IPS-20b (cell line): Measurements from ENCODE around the gene DPYSL5.

Source experiments
- H3K27ac ChIP-seq: one replicate; pipeline ENCODE4 v1.5.1; 2013; ENCODE audit warnings: low read length
- H3K27me3 ChIP-seq: 2 replicates; pipeline ENCODE4 v1.6.1; 2013; ENCODE audit warnings: mild to moderate bottlenecking, low read length, inconsistent platforms; ENCODE audit not compliant: insufficient read depth
- H3K36me3 ChIP-seq: 2 replicates; pipeline ENCODE4 v1.6.1; 2013; ENCODE audit warnings: low read depth, mild to moderate bottlenecking, inconsistent platforms, low read length, moderate library complexity; ENCODE audit not compliant: insufficient read depth
- H3K4me1 ChIP-seq: 2 replicates; pipeline ENCODE4 v1.6.1; 2013; ENCODE audit warnings: mild to moderate bottlenecking, control low read depth, inconsistent platforms, low read length, moderate library complexity; ENCODE audit not compliant: insufficient read depth
- H3K4me3 ChIP-seq: 2 replicates; pipeline ENCODE4 v1.5.1; 2013; ENCODE audit warnings: mild to moderate bottlenecking, low read length, inconsistent platforms
- H3K9ac ChIP-seq: 2 replicates; pipeline ENCODE4 v1.6.1; 2013; ENCODE audit warnings: low read depth, mild to moderate bottlenecking, inconsistent platforms, low read length, moderate library complexity
- H3K9me3 ChIP-seq: 2 replicates; pipeline ENCODE4 v1.6.1; 2013; ENCODE audit warnings: mild to moderate bottlenecking, low read depth, low read length, inconsistent platforms; ENCODE audit not compliant: insufficient read depth

DPYSL5 gene

GRCh38 chr2:26861610-26862224, 13.8 kb downstream of the DPYSL5 start:
- Histone ChIP-seq H3K4me3 (no peak overlapping the region), H3K27me3 (peaks cover 12% of the 10 kb centered on the region; the same call in 1 of the 2 replicates), H3K9me3 (no peaks in the 10 kb centered on the region), H3K4me1 (no peaks in the 10 kb centered on the region), H3K36me3 (no peaks in the 10 kb centered on the region), H3K9ac (no peak overlapping the region), H3K27ac (no peak overlapping the region)

- Histone ChIP-seq H3K36me3 (no peaks in the 10 kb centered on the region), H3K27me3 (peaks cover 12% of the 10 kb centered on the region; the same call in 1 of the 2 replicates), H3K4me1 (no peaks in the 10 kb centered on the region), H3K9ac (no peak overlapping the region), H3K9me3 (no peaks in the 10 kb centered on the region), H3K27ac (no peak overlapping the region), H3K4me3 (no peak overlapping the region)
Measured at GRCh38 chr2:26864226-26864625, 16.3 kb downstream of the DPYSL5 start.

GRCh38 chr2:26864646-26865045, 16.7 kb downstream of the DPYSL5 start:
- Histone ChIP-seq H3K4me3 (no peak overlapping the region), H3K27ac (no peak overlapping the region), H3K36me3 (no peaks in the 10 kb centered on the region), H3K27me3 (peaks cover 8% of the 10 kb centered on the region; the same call in 1 of the 2 replicates), H3K9ac (no peak overlapping the region), H3K4me1 (no peaks in the 10 kb centered on the region), H3K9me3 (no peaks in the 10 kb centered on the region)

GRCh38 chr2:26870585-26871095, 22.7 kb downstream of the DPYSL5 start:
- Histone ChIP-seq H3K27ac (no peak overlapping the region), H3K4me3 (no peak overlapping the region), H3K9me3 (no peaks in the 10 kb centered on the region), H3K9ac (no peak overlapping the region), H3K4me1 (no peaks in the 10 kb centered on the region), H3K36me3 (no peaks in the 10 kb centered on the region), H3K27me3 (peaks cover 31% of the 10 kb centered on the region)

- Histone ChIP-seq H3K9me3 (no peaks in the 10 kb centered on the region), H3K4me1 (no peaks in the 10 kb centered on the region), H3K27ac (no peak overlapping the region), H3K9ac (no peak overlapping the region), H3K27me3 (peaks cover 25% of the 10 kb centered on the region), H3K36me3 (no peaks in the 10 kb centered on the region), H3K4me3 (no peak overlapping the region)
Measured at GRCh38 chr2:26873286-26873983, 25.5 kb downstream of the DPYSL5 start.

GRCh38 chr2:26874514-26874913, 26.6 kb downstream of the DPYSL5 start:
- Histone ChIP-seq H3K4me3 (no peak overlapping the region), H3K27ac (no peak overlapping the region), H3K9ac (no peak overlapping the region), H3K27me3 (peaks cover 25% of the 10 kb centered on the region), H3K9me3 (no peaks in the 10 kb centered on the region), H3K36me3 (no peaks in the 10 kb centered on the region), H3K4me1 (no peaks in the 10 kb centered on the region)

GRCh38 chr2:26875065-26875634, 27.2 kb downstream of the DPYSL5 start:
- Histone ChIP-seq H3K36me3 (no peaks in the 10 kb centered on the region), H3K9me3 (no peaks in the 10 kb centered on the region), H3K4me3 (no peak overlapping the region), H3K27ac (no peak overlapping the region), H3K9ac (no peak overlapping the region), H3K27me3 (peaks cover 22% of the 10 kb centered on the region), H3K4me1 (no peaks in the 10 kb centered on the region)

- Histone ChIP-seq H3K4me1 (no peaks in the 10 kb centered on the region), H3K27me3 (peaks cover 20% of the 10 kb centered on the region), H3K4me3 (no peak overlapping the region), H3K27ac (no peak overlapping the region), H3K9ac (no peak overlapping the region), H3K9me3 (no peaks in the 10 kb centered on the region), H3K36me3 (no peaks in the 10 kb centered on the region)
Measured at GRCh38 chr2:26875808-26876207, 27.9 kb downstream of the DPYSL5 start.

GRCh38 chr2:26876260-26876659, 28.3 kb downstream of the DPYSL5 start:
- H3K9me3 ChIP-seq = no peaks in the 10 kb centered on the region
- H3K27ac ChIP-seq = no peak overlapping the region
- no peak overlapping the region for H3K9ac ChIP-seq
- no peak overlapping the region for H3K4me3 ChIP-seq
- no peaks in the 10 kb centered on the region for H3K36me3 ChIP-seq
- H3K4me1 ChIP-seq = no peaks in the 10 kb centered on the region
- H3K27me3 ChIP-seq = peaks cover 17% of the 10 kb centered on the region

- no peaks in the 10 kb centered on the region for H3K36me3 ChIP-seq
- no peak overlapping the region for H3K9ac ChIP-seq
- no peaks in the 10 kb centered on the region for H3K4me1 ChIP-seq
- no peak overlapping the region for H3K27ac ChIP-seq
- H3K4me3 ChIP-seq = no peak overlapping the region
- H3K27me3 ChIP-seq = peaks cover 12% of the 10 kb centered on the region; the same call in 1 of the 2 replicates
- H3K9me3 ChIP-seq = no peaks in the 10 kb centered on the region
Measured at GRCh38 chr2:26877276-26877675, 29.3 kb downstream of the DPYSL5 start.

GRCh38 chr2:26880161-26880560, 32.2 kb downstream of the DPYSL5 start:
- no peak overlapping the region for H3K4me3 ChIP-seq
- no peaks in the 10 kb centered on the region for H3K9me3 ChIP-seq
- H3K27ac ChIP-seq = no peak overlapping the region
- no peaks in the 10 kb centered on the region for H3K27me3 ChIP-seq
- H3K36me3 ChIP-seq = no peaks in the 10 kb centered on the region
- H3K9ac ChIP-seq = no peak overlapping the region
- no peaks in the 10 kb centered on the region for H3K4me1 ChIP-seq
